ENCODE measurements around the gene ABCA13.

DNA sequence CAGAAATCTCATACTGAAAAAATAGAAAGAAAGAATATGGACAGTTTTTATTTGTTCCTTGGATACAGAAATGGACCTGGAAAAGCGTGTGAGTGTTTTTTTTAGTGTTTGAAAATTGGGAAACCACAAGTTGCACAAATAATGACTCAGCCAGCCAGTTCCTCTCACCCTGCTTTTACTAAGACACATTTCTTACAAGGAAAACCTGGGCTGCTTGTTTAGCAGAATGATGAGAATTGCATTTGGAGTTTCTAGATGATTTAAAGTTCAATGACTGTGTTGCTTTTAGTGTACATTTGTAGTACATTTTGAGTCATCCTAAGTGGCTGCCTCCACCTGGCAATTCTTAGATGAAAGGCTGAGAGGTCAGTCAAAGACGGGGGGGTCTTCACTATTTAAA, 218.7 kb downstream of the ABCA13 start:
- TF ChIP-seq ZNF24 (tag by site-specific recombination; IDR thresholded peaks at IDR 0.05) (no peak), ZNF560 (tag by site-specific recombination; IDR thresholded peaks at IDR 0.05; ENCODE audit: borderline replicate concordance) (no peak)
